Lung (tissue), 12 donors: ENCODE measurements around the gene GSC. TPM values are rescaled to one million over a fixed set of nuclear protein-coding genes. Genes with fewer than 3 reads are reported as not detected.

Experiments used
- ATAC-seq: fragments of 200-7000 bp; cut with Tn5 transposase; one replicate; pipeline ENCODE4 v1.9.1; 2020; ENCODE audit warnings: moderate number of reproducible peaks; ENCODE audit not compliant: insufficient read depth, low FRiP score
- DNase-seq, 3 donors: peaks; one replicate each; pipeline ENCODE4 v3.0.0-alpha.2; 2013 to 2017
- H3K27ac ChIP-seq, 2 donors: one replicate each; pipeline ENCODE4 v1.5.1; 2013; ENCODE audit warnings: mild to moderate bottlenecking in 2 of 2, moderate library complexity in 2 of 2, control low read depth in 1 of 2, inconsistent platforms in 1 of 2, low read depth in 1 of 2, low read length in 1 of 2
- H3K27me3 ChIP-seq, 3 donors: one replicate each; pipeline ENCODE4 v1.5.1; 2013; ENCODE audit warnings: low read length in 2 of 3; ENCODE audit not compliant: control insufficient read depth in 3 of 3, insufficient read depth in 3 of 3
- H3K36me3 ChIP-seq, 4 donors: one replicate each; pipeline ENCODE4 v1.5.1; 2013; ENCODE audit warnings: low read length in 4 of 4, mild to moderate bottlenecking in 1 of 4, moderate library complexity in 1 of 4; ENCODE audit not compliant: control insufficient read depth in 4 of 4, insufficient read depth in 4 of 4
- H3K4me1 ChIP-seq, 5 donors: one replicate each; pipeline ENCODE4 v1.5.1; 2013; ENCODE audit warnings: low read length in 5 of 5, mild to moderate bottlenecking in 2 of 5, moderate library complexity in 1 of 5; ENCODE audit not compliant: control insufficient read depth in 5 of 5, insufficient read depth in 5 of 5
- H3K4me3 ChIP-seq: one replicate; pipeline ENCODE4 v1.5.1; 2013; ENCODE audit warnings: mild to moderate bottlenecking, control low read depth, moderate library complexity
- H3K9ac ChIP-seq, 2 donors: one replicate each; pipeline ENCODE4 v1.5.1; 2013; ENCODE audit warnings: low read length in 2 of 2, control low read depth in 1 of 2; ENCODE audit not compliant: insufficient read depth in 1 of 2
- H3K9me3 ChIP-seq, 4 donors: one replicate each; pipeline ENCODE4 v1.5.1; 2013; ENCODE audit warnings: low read length in 3 of 4, mild to moderate bottlenecking in 1 of 4, moderate library complexity in 1 of 4; ENCODE audit not compliant: control insufficient read depth in 4 of 4, insufficient read depth in 3 of 4
- CTCF ChIP-seq: IDR thresholded peaks from 2 replicates; pipeline ENCODE4 v1.5.1; 2012; ENCODE audit warnings: mild to moderate bottlenecking; ENCODE audit errors: control extremely low read depth, extremely low read depth
- WGBS, 2 donors: extraction: QIAGEN DNeasy Blood & Tissue Kit; methylation state at CpG; one replicate each; pipeline ENCODE4 v1.1.7; 2013; 5-methylcytosine and 5-hydroxymethylcytosine counted together
- polyA plus RNA-seq, 2 donors: library from polyadenylated mRNA; stranded (reverse); fragments of 200-250 nt; gene quantifications; one replicate each; pipeline ENCODE4 v1.2.1, GENCODE V29; 2013
- total RNA-seq, 2 donors: library from RNA; depleted of rRNA in 1 of 2; stranded (reverse); fragments of >200 nt in 1 of 2; gene quantifications; one replicate each; pipeline ENCODE4 v1.2.1, GENCODE V29; 2014 to 2021
- donor health status: control.
- donor health status: control.
- donor health status: Bipolar disorder and iron deficiency.
- donor health status: healthy.
- donor health status: DM: yes; HTN: yes; CAD: no.

GSC gene
- total and polyA plus RNA-seq, 4 donors: 0.03 to 0.21 (median 0.08) TPM; not detected in 1

GRCh38 chr14:94767321-94767878, 2.5 kb downstream of the GSC start:
- Histone ChIP-seq H3K4me3 (no peak overlapping the region), H3K27me3 (peaks cover 15 to 95% (median 88%) of the 10 kb centered on the region in 3 donors)
- TF ChIP-seq CTCF: no peak

GRCh38 chr14:94764573-94764972, 5.3 kb downstream of the GSC start:
- WGBS, 2 donors: 48 to 58% methylated on average over 7 of the region's 7 CpGs
- H3K36me3 ChIP-seq: no peaks in the 10 kb centered on the region
- H3K9me3 ChIP-seq: peaks cover 0 to 8% (median 0%) of the 10 kb centered on the region in 4 donors
- DNase-seq (no peak), ATAC-seq (no peak)
- TF ChIP-seq CTCF: no peak
- peaks cover 0 to 14% (median 8%) of the 10 kb centered on the region in 5 donors for H3K4me1 ChIP-seq
- H3K27me3 ChIP-seq: peaks cover 11 to 90% (median 79%) of the 10 kb centered on the region in 3 donors
- no peak overlapping the region for H3K9ac ChIP-seq
- no peak overlapping the region for H3K4me3 ChIP-seq
- H3K27ac ChIP-seq: no peak overlapping the region

More at GRCh38 chr14:94767321-94767878, 2.5 kb downstream of the GSC start:
- Histone ChIP-seq H3K36me3 (no peaks in the 10 kb centered on the region), H3K9me3 (peaks cover 0 to 4% (median 0%) of the 10 kb centered on the region in 4 donors), H3K9ac (no peak overlapping the region), H3K27ac (no peak overlapping the region), H3K4me1 (peaks cover 0 to 17% (median 8%) of the 10 kb centered on the region in 5 donors)
- 4 to 10% methylated on average over 27 of the region's 27 CpGs for WGBS, 2 donors
- DNase-seq: no peak
- no peak for ATAC-seq

GRCh38 chr14:94762431-94762830, 7.5 kb downstream of the GSC start:
- DNase-seq (no peak), ATAC-seq (no peak)
- 65 to 83% methylated on average over 7 of the region's 7 CpGs for WGBS, 2 donors
- Histone ChIP-seq H3K4me3 (no peak overlapping the region), H3K4me1 (no peaks in the 10 kb centered on the region), H3K27me3 (peaks cover 4 to 70% (median 67%) of the 10 kb centered on the region in 3 donors), H3K36me3 (no peaks in the 10 kb centered on the region), H3K9ac (no peak overlapping the region), H3K27ac (no peak overlapping the region), H3K9me3 (peaks cover 0 to 3% (median 0%) of the 10 kb centered on the region in 4 donors)
- no peak for TF ChIP-seq CTCF

GRCh38 chr14:94761997-94762377, 7.9 kb downstream of the GSC start:
- H3K27me3 ChIP-seq: peaks cover 2 to 65% (median 62%) of the 10 kb centered on the region in 3 donors
- WGBS, 2 donors: 67 to 69% methylated on average over 10 of the region's 10 CpGs
- no peak overlapping the region for H3K27ac ChIP-seq
- H3K4me1 ChIP-seq: no peaks in the 10 kb centered on the region
- TF ChIP-seq CTCF: no peak
- no peaks in the 10 kb centered on the region for H3K36me3 ChIP-seq
- no peak for ATAC-seq
- DNase-seq: no peak
- H3K9ac ChIP-seq: no peak overlapping the region
- H3K4me3 ChIP-seq: no peak overlapping the region
- H3K9me3 ChIP-seq: peaks cover 0 to 3% (median 0%) of the 10 kb centered on the region in 4 donors
